Body of pancreas (tissue), 4 donors: ENCODE measurements around the gene CDKN2AIP. TPM values are rescaled to one million over a fixed set of nuclear protein-coding genes. Genes with fewer than 3 reads are reported as not detected.

Experiments
- ATAC-seq: fragments of 150-250 bp; one replicate; pipeline ENCODE4 v1.9.1; 2016
- DNase-seq, 4 donors: peaks; one replicate each; pipeline ENCODE4 v3.0.0-alpha.2; 2019
- H3K27ac ChIP-seq, 4 donors: fragments of 200-600 bp; sonication (generic); 1 replicate in 3 of 4; 2 replicates in 1 of 4; pipeline versions ENCODE4 v1.5.1 to v1.6.1; 2016 to 2019; ENCODE audit warnings: mild to moderate bottlenecking in 1 of 4, mixed read lengths in 1 of 4, moderate library complexity in 1 of 4
- H3K27me3 ChIP-seq, 2 donors: fragments of 200-600 bp; sonication (generic); one replicate each; pipeline ENCODE4 v1.6.0; 2016; ENCODE audit warnings: mild to moderate bottlenecking in 1 of 2
- H3K36me3 ChIP-seq, 2 donors: fragments of 200-600 bp; sonication (generic); replicated peaks in 1 of 2; 2 replicates each; pipeline ENCODE4 v1.5.1; 2016; ENCODE audit warnings: low read depth in 2 of 2; ENCODE audit not compliant: insufficient read depth in 1 of 2
- H3K4me1 ChIP-seq: fragments of 200-600 bp; sonication (generic); one replicate; pipeline ENCODE4 v1.6.0; 2016
- H3K4me3 ChIP-seq, 2 donors: fragments of 200-600 bp; sonication (generic); 1 replicate in 1 of 2; 2 replicates in 1 of 2; pipeline ENCODE4 v1.5.1; 2016 to 2019
- H3K9me3 ChIP-seq, 3 donors: fragments of 200-600 bp; sonication (generic); 1 replicate in 2 of 3; 2 replicates in 1 of 3; pipeline ENCODE4 v1.5.1; 2016
- POLR2A ChIP-seq, 3 donors: fragments of 450-650 bp; IDR thresholded peaks; one replicate each; pipeline ENCODE4 v1.6.1; 2016; ENCODE audit warnings: antibody characterized with exemption in 3 of 3, mild to moderate bottlenecking in 2 of 3
- WGBS, 2 donors: methylation state at CpG; one replicate each; pipeline ENCODE4 v1.1.5; 2017; 5-methylcytosine and 5-hydroxymethylcytosine counted together
- intact Hi-C: fragments of 100-400 bp; cut with DNase I; formaldehyde crosslinking; loops from one replicate; pipeline ENCODE4 v1.15.1; 2023
- total RNA-seq, 2 donors: library from RNA; depleted of rRNA; stranded (reverse); fragments of >200 nt; gene quantifications; one replicate each; pipeline ENCODE4 v1.1.0, GENCODE V29; 2016
- TF ChIP-seq, protein P1 (sequence below), 7 experiments: fragments of 450-650 bp in 4 of 7; fragments of 200-600 bp in 3 of 7; sonication (generic) in 3 of 7; IDR thresholded peaks; one replicate each; pipeline ENCODE4 v1.5.1; 2016 to 2019; ENCODE audit warnings: antibody characterized with exemption in 7 of 7

The CDKN2AIP gene
- total RNA-seq, 2 donors from 2014 or later: 10.9 to 20.4 TPM

DNA sequence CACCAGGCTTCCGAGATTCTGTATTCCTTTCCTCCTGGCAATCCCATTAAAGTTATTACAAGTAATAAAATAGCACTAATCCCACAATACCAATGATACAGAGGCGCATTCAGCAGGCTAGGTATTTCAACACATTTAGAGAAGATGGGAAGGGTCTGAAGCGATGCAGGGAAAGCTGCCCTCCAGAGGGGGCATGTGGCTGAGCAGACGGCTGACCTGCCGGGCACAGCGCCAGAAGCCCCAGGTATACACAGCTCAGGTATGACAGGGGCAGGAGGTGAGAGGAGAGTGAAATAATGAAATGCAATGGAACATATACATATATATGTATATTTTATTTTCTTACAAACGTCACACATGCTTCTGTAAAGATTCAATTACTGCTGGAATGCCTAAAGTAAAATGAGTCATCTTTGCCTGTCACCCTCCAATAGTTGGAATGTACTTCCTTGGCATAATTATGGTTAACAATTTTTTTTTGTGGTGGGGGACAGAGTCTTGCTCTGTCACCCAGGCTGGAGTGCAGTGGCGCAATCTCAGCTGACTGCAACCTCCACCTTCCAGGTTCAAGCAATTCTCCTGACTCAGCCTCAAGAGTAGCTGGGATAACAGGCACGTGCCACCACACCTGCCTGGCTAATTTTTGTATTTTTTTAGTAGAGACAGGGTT is 21.3 kb upstream of the CDKN2AIP start:
- Histone ChIP-seq H3K36me3 (no peaks in the 10 kb centered on the region), H3K27me3 (no peaks in the 10 kb centered on the region), H3K27ac (no peak overlapping the region), H3K4me1 (no peaks in the 10 kb centered on the region), H3K4me3 (no peak overlapping the region), H3K9me3 (no peaks in the 10 kb centered on the region)
- 85 to 87% methylated on average over 9 of the region's 9 CpGs for WGBS, 2 donors
- intact Hi-C loops: no loop called here
- DNase-seq (no peak), ATAC-seq (no peak)
- no peak for TF ChIP-seq POLR2A (IDR thresholded peaks at IDR 0.05)
- TF ChIP-seq, protein P1, sequence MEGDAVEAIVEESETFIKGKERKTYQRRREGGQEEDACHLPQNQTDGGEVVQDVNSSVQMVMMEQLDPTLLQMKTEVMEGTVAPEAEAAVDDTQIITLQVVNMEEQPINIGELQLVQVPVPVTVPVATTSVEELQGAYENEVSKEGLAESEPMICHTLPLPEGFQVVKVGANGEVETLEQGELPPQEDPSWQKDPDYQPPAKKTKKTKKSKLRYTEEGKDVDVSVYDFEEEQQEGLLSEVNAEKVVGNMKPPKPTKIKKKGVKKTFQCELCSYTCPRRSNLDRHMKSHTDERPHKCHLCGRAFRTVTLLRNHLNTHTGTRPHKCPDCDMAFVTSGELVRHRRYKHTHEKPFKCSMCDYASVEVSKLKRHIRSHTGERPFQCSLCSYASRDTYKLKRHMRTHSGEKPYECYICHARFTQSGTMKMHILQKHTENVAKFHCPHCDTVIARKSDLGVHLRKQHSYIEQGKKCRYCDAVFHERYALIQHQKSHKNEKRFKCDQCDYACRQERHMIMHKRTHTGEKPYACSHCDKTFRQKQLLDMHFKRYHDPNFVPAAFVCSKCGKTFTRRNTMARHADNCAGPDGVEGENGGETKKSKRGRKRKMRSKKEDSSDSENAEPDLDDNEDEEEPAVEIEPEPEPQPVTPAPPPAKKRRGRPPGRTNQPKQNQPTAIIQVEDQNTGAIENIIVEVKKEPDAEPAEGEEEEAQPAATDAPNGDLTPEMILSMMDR (IDR thresholded peaks at IDR 0.05): no peak

DNA sequence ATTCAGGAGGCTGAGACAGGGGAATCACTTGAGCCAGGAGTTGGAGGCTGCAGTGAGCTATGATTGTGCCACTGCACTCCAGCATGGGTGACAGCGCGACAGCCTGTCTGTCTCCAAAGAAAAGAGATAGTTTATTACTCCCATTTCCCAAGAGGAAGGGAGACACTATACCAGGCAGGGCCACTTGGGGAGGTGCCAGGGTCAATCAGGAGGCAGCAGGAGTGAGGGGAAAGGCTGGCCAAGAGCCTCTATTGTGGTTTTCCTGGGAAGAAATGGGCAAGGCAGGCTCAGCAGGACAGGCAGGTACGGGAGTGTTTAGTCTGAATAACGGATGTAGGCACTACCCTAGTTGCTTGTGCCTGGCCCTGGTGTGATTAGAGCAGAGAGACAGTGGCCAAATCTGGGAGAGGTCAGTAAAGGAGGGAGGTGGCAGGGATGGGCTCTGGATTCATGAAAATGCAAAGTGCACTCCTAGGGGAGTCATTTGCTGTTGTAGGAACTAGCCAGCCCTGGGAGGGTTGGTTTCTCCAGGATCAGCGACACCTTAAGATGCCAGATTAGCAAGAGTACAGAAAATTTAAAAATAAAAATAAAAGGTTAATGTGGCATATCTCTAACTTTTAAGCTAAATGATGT is 20.2 kb upstream of the CDKN2AIP start:
- intact Hi-C loops: no loop called here
- H3K27ac ChIP-seq: no peak overlapping the region

DNA sequence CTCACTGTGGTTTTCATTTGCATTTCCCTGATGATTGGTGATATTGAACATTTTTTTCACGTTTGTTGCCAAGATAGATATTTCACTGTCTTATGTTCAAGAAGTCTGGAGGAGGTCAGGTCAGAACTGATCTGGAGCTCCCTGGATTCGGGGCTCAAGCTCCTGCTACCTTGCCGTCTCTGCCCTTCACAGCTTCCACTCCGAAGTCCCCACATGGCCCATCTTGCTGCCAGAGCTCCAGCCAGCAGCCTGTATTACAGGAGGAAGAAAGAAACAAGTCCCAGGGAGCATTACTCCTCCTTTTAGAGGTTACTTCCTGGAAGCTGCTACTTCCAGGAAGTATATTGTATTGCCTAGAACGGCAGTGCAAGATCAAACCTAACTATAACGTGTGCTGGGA is 17.9 kb upstream of the CDKN2AIP start:
- 66 to 69% methylated on average over 6 of the region's 6 CpGs for WGBS, 2 donors
- intact Hi-C loops: no loop called here
- Histone ChIP-seq H3K9me3 (no peaks in the 10 kb centered on the region), H3K36me3 (no peaks in the 10 kb centered on the region), H3K27ac (no peak overlapping the region), H3K4me1 (no peaks in the 10 kb centered on the region), H3K27me3 (no peaks in the 10 kb centered on the region), H3K4me3 (no peak overlapping the region)
- DNase-seq (no peak), ATAC-seq (no peak)
- TF ChIP-seq, protein P1 (IDR thresholded peaks at IDR 0.05): no peak
- no peak for TF ChIP-seq POLR2A (IDR thresholded peaks at IDR 0.05)

More for the DNA sequence above, 20.2 kb upstream of the CDKN2AIP start:
- peak in 1 of 4 donors; percentile 7 for DNase-seq
- Histone ChIP-seq H3K36me3 (no peaks in the 10 kb centered on the region), H3K27me3 (no peaks in the 10 kb centered on the region), H3K4me3 (no peak overlapping the region), H3K9me3 (no peaks in the 10 kb centered on the region), H3K4me1 (no peaks in the 10 kb centered on the region)
- no peak for ATAC-seq
- TF ChIP-seq POLR2A (IDR thresholded peaks at IDR 0.05): no peak
- TF ChIP-seq, protein P1 (IDR thresholded peaks at IDR 0.05): no peak
- whole genome bisulfite sequencing, 2 donors: 73 to 75% methylated on average over 5 of the region's 5 CpGs

DNA sequence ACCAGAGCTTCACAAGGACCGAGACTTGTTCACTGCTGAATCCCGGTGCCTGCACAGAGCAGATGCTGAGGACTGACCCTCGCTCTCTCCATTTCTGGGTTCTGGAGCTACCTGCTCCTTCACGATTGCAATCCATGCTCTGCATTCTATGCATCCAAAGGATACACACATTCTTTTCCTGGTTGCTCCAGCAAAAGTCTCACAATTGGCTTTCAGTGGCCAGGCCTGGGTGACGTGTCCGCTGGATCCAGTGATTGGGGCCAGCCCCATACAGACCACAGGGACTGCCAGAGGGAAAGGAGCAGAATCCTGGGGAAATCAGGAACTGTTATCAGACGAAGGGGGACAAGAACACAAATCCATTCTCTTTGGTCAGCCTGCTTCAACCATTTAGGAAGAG is 14.9 kb upstream of the CDKN2AIP start:
- no peaks in the 10 kb centered on the region for H3K9me3 ChIP-seq
- no peak overlapping the region for H3K27ac ChIP-seq
- no peak for ATAC-seq
- no peaks in the 10 kb centered on the region for H3K4me1 ChIP-seq
- intact Hi-C loops: no loop called here
- H3K36me3 ChIP-seq: no peaks in the 10 kb centered on the region
- TF ChIP-seq, protein P1 (IDR thresholded peaks at IDR 0.05): no peak
- TF ChIP-seq POLR2A (IDR thresholded peaks at IDR 0.05): no peak
- DNase-seq: no peak
- no peak overlapping the region for H3K4me3 ChIP-seq
- H3K27me3 ChIP-seq: no peaks in the 10 kb centered on the region
- WGBS, 2 donors: 83 to 86% methylated on average over 7 of the region's 7 CpGs
